Astrocyte (in vitro differentiated cells and primary cell): ENCODE data around the gene SMTN. TPM values are rescaled to one million over a fixed set of nuclear protein-coding genes. Genes with fewer than 3 reads are reported as not detected.

ENCODE experiments used
- DNase-seq: peaks from one replicate; pipeline ENCODE4 v3.0.0-alpha.2; 2010; ENCODE audit warnings: low read depth
- FAIRE-seq: peaks from 2 replicates; lab custom pipeline; 2011; peaks lifted over from hg19 to GRCh38; lab: Jason Lieb, UNC
- H2AFZ ChIP-seq: 2 replicates; pipeline ENCODE4 v1.6.0; 2012; ENCODE audit warnings: low read depth, low read length, inconsistent platforms
- H3K27ac ChIP-seq: 2 replicates; pipeline ENCODE4 v1.5.1; 2011; ENCODE audit warnings: low read depth, low read length, inconsistent platforms
- H3K27me3 ChIP-seq: 2 replicates; pipeline ENCODE4 v1.6.0; 2011; ENCODE audit warnings: low read length, inconsistent platforms; ENCODE audit not compliant: insufficient read depth
- H3K36me3 ChIP-seq: 2 replicates; pipeline ENCODE4 v1.5.1; 2011; ENCODE audit warnings: low read length, inconsistent platforms; ENCODE audit not compliant: insufficient read depth
- H3K4me1 ChIP-seq: 2 replicates; pipeline ENCODE4 v1.5.1; 2011; ENCODE audit warnings: low read length, inconsistent platforms; ENCODE audit not compliant: insufficient read depth
- H3K4me2 ChIP-seq: 2 replicates; pipeline ENCODE4 v1.6.0; 2012; ENCODE audit warnings: low read length, inconsistent platforms
- H3K4me3 ChIP-seq: 2 replicates; pipeline ENCODE4 v1.5.1; 2011; ENCODE audit warnings: low read depth, mild to moderate bottlenecking, low read length, inconsistent platforms; ENCODE audit not compliant: insufficient read depth
- H3K79me2 ChIP-seq: 2 replicates; pipeline ENCODE4 v1.6.0; 2012; ENCODE audit warnings: mild to moderate bottlenecking, low read length, inconsistent platforms; ENCODE audit not compliant: insufficient read depth
- H3K9ac ChIP-seq: 2 replicates; pipeline ENCODE4 v1.6.0; 2012; ENCODE audit warnings: mild to moderate bottlenecking, low read length, inconsistent platforms
- H3K9me3 ChIP-seq: 2 replicates; pipeline ENCODE4 v1.5.1; 2012; ENCODE audit warnings: low read depth, mild to moderate bottlenecking, low read length, inconsistent platforms; ENCODE audit not compliant: insufficient read depth
- H4K20me1 ChIP-seq: 2 replicates; pipeline ENCODE4 v1.6.0; 2012; ENCODE audit warnings: low read length, inconsistent platforms; ENCODE audit not compliant: insufficient read depth
- H3K27ac Mint-ChIP-seq: one replicate; pipeline ENCODE4 v1.8.0; 2021; ENCODE audit warnings: mild to moderate bottlenecking, mixed read lengths; ENCODE audit not compliant: unreplicated experiment
- H3K27me3 Mint-ChIP-seq: one replicate; pipeline ENCODE4 v1.8.0; 2021; ENCODE audit warnings: low read depth, mixed read lengths; ENCODE audit not compliant: unreplicated experiment
- H3K36me3 Mint-ChIP-seq: one replicate; pipeline ENCODE4 v1.8.0; 2021; ENCODE audit warnings: low read depth, mixed read lengths; ENCODE audit not compliant: unreplicated experiment
- H3K4me1 Mint-ChIP-seq: one replicate; pipeline ENCODE4 v1.8.0; 2021; ENCODE audit warnings: low read depth, mixed read lengths; ENCODE audit not compliant: unreplicated experiment
- H3K4me3 Mint-ChIP-seq: one replicate; pipeline ENCODE4 v1.8.0; 2021; ENCODE audit warnings: mild to moderate bottlenecking, moderate library complexity, mixed read lengths; ENCODE audit not compliant: unreplicated experiment
- H3K9me3 Mint-ChIP-seq: one replicate; pipeline ENCODE4 v1.8.0; 2021; ENCODE audit warnings: mild to moderate bottlenecking, mixed read lengths; ENCODE audit not compliant: unreplicated experiment
- CTCF ChIP-seq: IDR thresholded peaks from 2 replicates; pipeline ENCODE4 v1.5.1; 2011; ENCODE audit warnings: low read depth, mild to moderate bottlenecking, inconsistent platforms, low read length, moderate library complexity; ENCODE audit not compliant: insufficient read depth
- EZH2 ChIP-seq: IDR thresholded peaks from 2 replicates; pipeline ENCODE4 v1.6.1; 2012; ENCODE audit warnings: mild to moderate bottlenecking, low read length, inconsistent platforms; ENCODE audit not compliant: insufficient read depth
- total RNA-seq: library from RNA; stranded (reverse); gene quantifications from 2 replicates; pipeline ENCODE4 v1.2.1, GENCODE V29; 2021

The SMTN gene
- total RNA-seq, 1 donor from 2014 or later: 98.9 TPM

GRCh38 chr22:31092161-31092560 lies 11.0 kb downstream of the SMTN start:
- Mint-ChIP-seq H3K9me3 (no peaks in the 10 kb centered on the region), H3K4me3 (no peak overlapping the region), H3K27ac (no peak overlapping the region), H3K4me1 (no peaks in the 10 kb centered on the region), H3K36me3 (peaks cover 25% of the 10 kb centered on the region), H3K27me3 (no peaks in the 10 kb centered on the region)
- no peak overlapping the region for H3K4me3 ChIP-seq
- H3K9me3 ChIP-seq: no peaks in the 10 kb centered on the region
- FAIRE-seq (no peak), DNase-seq (no peak)
- no peak overlapping the region for H3K9ac ChIP-seq
- H4K20me1 ChIP-seq: peaks cover 73% of the 10 kb centered on the region
- no peaks in the 10 kb centered on the region for H3K27me3 ChIP-seq
- peaks cover 16% of the 10 kb centered on the region for H3K79me2 ChIP-seq
- TF ChIP-seq CTCF (no peak), EZH2 (no peak)
- H3K36me3 ChIP-seq: peaks cover 50% of the 10 kb centered on the region
- no peak overlapping the region for H3K27ac ChIP-seq
- H3K4me2 ChIP-seq: no peak overlapping the region
- H3K4me1 ChIP-seq: no peaks in the 10 kb centered on the region
- H2AFZ ChIP-seq: no peak overlapping the region

GRCh38 chr22:31093086-31093850 lies 12.2 kb downstream of the SMTN start:
- Histone ChIP-seq H3K27ac (no peak overlapping the region), H3K4me2 (no peak overlapping the region), H4K20me1 (peaks cover 67% of the 10 kb centered on the region), H3K36me3 (peaks cover 50% of the 10 kb centered on the region), H3K79me2 (peaks cover 5% of the 10 kb centered on the region), H3K9ac (no peak overlapping the region), H3K9me3 (no peaks in the 10 kb centered on the region), H2AFZ (no peak overlapping the region), H3K4me3 (no peak overlapping the region), H3K4me1 (no peaks in the 10 kb centered on the region), H3K27me3 (no peaks in the 10 kb centered on the region)
- H3K36me3 Mint-ChIP-seq: peaks cover 30% of the 10 kb centered on the region
- no peak overlapping the region for H3K27ac Mint-ChIP-seq
- TF ChIP-seq EZH2 (no peak), CTCF (no peak)
- no peaks in the 10 kb centered on the region for H3K27me3 Mint-ChIP-seq
- FAIRE-seq (no peak), DNase-seq (no peak)
- no peaks in the 10 kb centered on the region for H3K9me3 Mint-ChIP-seq
- no peak overlapping the region for H3K4me3 Mint-ChIP-seq
- no peaks in the 10 kb centered on the region for H3K4me1 Mint-ChIP-seq

- H3K36me3 Mint-ChIP-seq: peaks cover 29% of the 10 kb centered on the region
- H3K27me3 Mint-ChIP-seq: no peaks in the 10 kb centered on the region
- no peak overlapping the region for H3K4me3 ChIP-seq
- no peak overlapping the region for H3K27ac ChIP-seq
- no peaks in the 10 kb centered on the region for H3K4me1 ChIP-seq
- H3K9me3 Mint-ChIP-seq: no peaks in the 10 kb centered on the region
- H3K27ac Mint-ChIP-seq: no peak overlapping the region
- peaks cover 63% of the 10 kb centered on the region for H4K20me1 ChIP-seq
- no peak overlapping the region for H2AFZ ChIP-seq
- H3K9me3 ChIP-seq: no peaks in the 10 kb centered on the region
- H3K27me3 ChIP-seq: no peaks in the 10 kb centered on the region
- H3K4me3 Mint-ChIP-seq: no peak overlapping the region
- H3K79me2 ChIP-seq: peaks cover 4% of the 10 kb centered on the region
- FAIRE-seq: no peak
- H3K36me3 ChIP-seq: peaks cover 45% of the 10 kb centered on the region
- TF ChIP-seq EZH2: no peak
- no peak for TF ChIP-seq CTCF
- H3K4me1 Mint-ChIP-seq: no peaks in the 10 kb centered on the region
- H3K9ac ChIP-seq: no peak overlapping the region
- no peak overlapping the region for H3K4me2 ChIP-seq
- no peak for DNase-seq
These were observed 13.0 kb downstream of the SMTN start for GRCh38 chr22:31094021-31094551.
